ENCODE data around the gene PITPNM2. TPM values are rescaled to one million over a fixed set of nuclear protein-coding genes. Genes with fewer than 3 reads are reported as not detected.

Gene PITPNM2
- total RNA-seq, 1 experiment from 2014 or later: 15.2 TPM

DNA sequence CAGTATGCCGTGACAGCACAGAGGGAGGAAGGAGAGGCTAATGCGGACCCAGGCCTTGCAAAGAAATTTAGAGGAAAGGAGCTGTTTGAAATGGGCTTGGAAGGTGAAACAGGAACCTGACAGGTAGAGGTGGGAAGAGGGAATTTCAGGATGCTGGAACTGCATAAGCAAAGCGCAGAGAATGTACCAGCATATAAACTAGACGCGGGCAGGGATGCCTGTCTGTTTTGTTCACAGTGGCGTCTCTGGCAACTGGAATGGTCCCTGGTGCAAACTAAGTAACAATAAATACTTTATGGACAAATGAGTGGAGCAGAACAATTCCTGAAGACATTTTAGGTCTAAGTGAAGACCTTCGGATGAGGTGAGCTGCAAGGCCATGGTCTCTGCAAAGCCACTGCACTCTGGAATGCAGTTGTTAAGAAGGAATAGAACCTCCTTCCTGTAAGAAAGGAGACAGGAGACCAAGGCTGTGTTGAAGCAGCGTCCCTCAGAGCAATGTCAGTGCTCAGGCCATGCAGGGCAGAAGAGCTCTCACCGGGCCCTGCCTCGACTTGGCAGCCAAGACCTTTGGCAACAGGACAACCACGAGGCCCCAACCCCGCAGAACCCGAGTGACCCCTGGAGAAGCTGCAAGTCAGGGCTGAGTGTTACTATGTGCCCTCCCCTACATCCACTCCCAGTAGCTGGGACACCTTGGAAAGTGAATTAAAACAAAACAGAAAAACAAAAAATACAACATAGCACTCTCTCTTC lies 42.8 kb downstream of the PITPNM2 start:
- intact Hi-C loops (cut with micrococcal nuclease): no loop called here
- no peak overlapping the region for H3K27ac ChIP-seq (ENCODE audit: low read depth, low read length)
- no peak for DNase-seq (ENCODE audit: low read depth, low spot score)
- H3K79me2 ChIP-seq (ENCODE audit: insufficient read depth, low read length): no peaks in the 10 kb centered on the region
- ATAC-seq: no peak
- no peaks in the 10 kb centered on the region for H4K20me1 ChIP-seq (ENCODE audit: insufficient read depth)
- no peak overlapping the region for H3K4me2 ChIP-seq (ENCODE audit: low read length)
- peaks cover 8 to 28% of the 10 kb centered on the region in 2 experiments for H3K4me1 ChIP-seq (ENCODE audit: control insufficient read depth in 1 of 2, insufficient read depth in 2 of 2, low read length in 2 of 2)
- H2AFZ ChIP-seq (ENCODE audit: low read depth, low read length, poor library complexity, severe bottlenecking): no peak overlapping the region
- BruUV-seq (replicated peaks): no TSS peak
- CTCF ChIA-PET: no interaction called here
- no peak overlapping the region for H3K4me3 ChIP-seq (replicated peaks in 1 of 2; ENCODE audit: low read depth in 1 of 2, low read length in 2 of 2)
- H3K27me3 ChIP-seq (ENCODE audit: insufficient read depth, low read length): no peaks in the 10 kb centered on the region
- TF ChIP-seq ZNF274 (IDR thresholded peaks at IDR 0.05; ENCODE audit: low read depth, low read length) (no peak), SIN3A (IDR thresholded peaks at IDR 0.05; ENCODE audit: low read depth) (no peak), POLR2A (IDR thresholded peaks at IDR 0.05; ENCODE audit: borderline replicate concordance, extremely low read depth, insufficient read depth, insufficient read length) (no peak), YY1 (IDR thresholded peaks at IDR 0.05; ENCODE audit: extremely low read depth, insufficient replicate concordance, low read depth, low read length) (no peak), POLR2AphosphoS5 (IDR thresholded peaks at IDR 0.05; ENCODE audit: low read depth, low read length) (no peak), FOSL1 (IDR thresholded peaks at IDR 0.05; ENCODE audit: low read depth) (no peak), EZH2 (IDR thresholded peaks at IDR 0.05) (no peak), ZFX (IDR thresholded peaks at IDR 0.05) (no peak), ELF1 (IDR thresholded peaks at IDR 0.05; ENCODE audit: borderline replicate concordance, low read depth) (no peak), EGR1 (IDR thresholded peaks at IDR 0.05; ENCODE audit: low read depth) (no peak), MAX (IDR thresholded peaks at IDR 0.05) (no peak), ZBTB33 (IDR thresholded peaks at IDR 0.05; ENCODE audit: extremely low read depth, insufficient replicate concordance, low read length) (no peak), RAD21 (IDR thresholded peaks at IDR 0.05; ENCODE audit: low read depth) (no peak), CEBPB (IDR thresholded peaks at IDR 0.05; ENCODE audit: low read depth) (no peak), TCF7L2 (IDR thresholded peaks at IDR 0.05; ENCODE audit: borderline replicate concordance, extremely low read depth, insufficient read depth, insufficient read length) (no peak), JUND (IDR thresholded peaks at IDR 0.05) (no peak), CBX3 (IDR thresholded peaks at IDR 0.05; ENCODE audit: low read depth) (no peak), SRF (IDR thresholded peaks at IDR 0.05; ENCODE audit: low read depth) (no peak), SP1 (IDR thresholded peaks at IDR 0.05; ENCODE audit: low read depth) (no peak)
- TF ChIP-seq, protein P1, sequence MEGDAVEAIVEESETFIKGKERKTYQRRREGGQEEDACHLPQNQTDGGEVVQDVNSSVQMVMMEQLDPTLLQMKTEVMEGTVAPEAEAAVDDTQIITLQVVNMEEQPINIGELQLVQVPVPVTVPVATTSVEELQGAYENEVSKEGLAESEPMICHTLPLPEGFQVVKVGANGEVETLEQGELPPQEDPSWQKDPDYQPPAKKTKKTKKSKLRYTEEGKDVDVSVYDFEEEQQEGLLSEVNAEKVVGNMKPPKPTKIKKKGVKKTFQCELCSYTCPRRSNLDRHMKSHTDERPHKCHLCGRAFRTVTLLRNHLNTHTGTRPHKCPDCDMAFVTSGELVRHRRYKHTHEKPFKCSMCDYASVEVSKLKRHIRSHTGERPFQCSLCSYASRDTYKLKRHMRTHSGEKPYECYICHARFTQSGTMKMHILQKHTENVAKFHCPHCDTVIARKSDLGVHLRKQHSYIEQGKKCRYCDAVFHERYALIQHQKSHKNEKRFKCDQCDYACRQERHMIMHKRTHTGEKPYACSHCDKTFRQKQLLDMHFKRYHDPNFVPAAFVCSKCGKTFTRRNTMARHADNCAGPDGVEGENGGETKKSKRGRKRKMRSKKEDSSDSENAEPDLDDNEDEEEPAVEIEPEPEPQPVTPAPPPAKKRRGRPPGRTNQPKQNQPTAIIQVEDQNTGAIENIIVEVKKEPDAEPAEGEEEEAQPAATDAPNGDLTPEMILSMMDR (IDR thresholded peaks at IDR 0.05 in 2 of 3, conservative IDR thresholded peaks at IDR 0.05 in 1 of 3; ENCODE audit: borderline replicate concordance in 1 of 3, insufficient read depth in 1 of 3, low read depth in 2 of 3, low read length in 2 of 3): no peak
- no peaks in the 10 kb centered on the region for H3K9me3 ChIP-seq (ENCODE audit: control insufficient read depth in 1 of 2, insufficient read depth in 1 of 2, low read depth in 1 of 2, low read length in 2 of 2)
- POLR2A ChIA-PET: no interaction called here
- H3K36me3 ChIP-seq (ENCODE audit: control insufficient read depth in 1 of 2, insufficient read depth in 2 of 2, low read length in 2 of 2): no peaks in the 10 kb centered on the region
- no peak overlapping the region for H3K9ac ChIP-seq (ENCODE audit: low read length)
- H3K9me2 ChIP-seq (ENCODE audit: insufficient read depth): no peaks in the 10 kb centered on the region
- RAD21 ChIA-PET (ENCODE audit: low non-redundant PET in 1 of 2, low total read pairs in 2 of 2, uncharacterized antibody in 2 of 2, unreplicated experiment in 2 of 2): no interaction called here

Data from HCT116 (cell line).